Fibroblast of pulmonary artery (primary cell): ENCODE measurements around the gene TMPRSS3.

Source experiments
- DNase-seq: peaks from one replicate; pipeline ENCODE4 v3.0.0-alpha.2; 2010; ENCODE audit warnings: low read depth
- H3K4me3 ChIP-seq: replicated peaks from 2 replicates; pipeline ENCODE4 v1.5.1; 2011; ENCODE audit warnings: low read depth, mild to moderate bottlenecking, control low read depth, low read length, moderate library complexity
- CTCF ChIP-seq: IDR thresholded peaks from 2 replicates; pipeline ENCODE4 v1.5.1; 2011; ENCODE audit warnings: mild to moderate bottlenecking, control low read depth, low read length, inconsistent platforms; ENCODE audit errors: missing control alignments

TMPRSS3 gene

DNA sequence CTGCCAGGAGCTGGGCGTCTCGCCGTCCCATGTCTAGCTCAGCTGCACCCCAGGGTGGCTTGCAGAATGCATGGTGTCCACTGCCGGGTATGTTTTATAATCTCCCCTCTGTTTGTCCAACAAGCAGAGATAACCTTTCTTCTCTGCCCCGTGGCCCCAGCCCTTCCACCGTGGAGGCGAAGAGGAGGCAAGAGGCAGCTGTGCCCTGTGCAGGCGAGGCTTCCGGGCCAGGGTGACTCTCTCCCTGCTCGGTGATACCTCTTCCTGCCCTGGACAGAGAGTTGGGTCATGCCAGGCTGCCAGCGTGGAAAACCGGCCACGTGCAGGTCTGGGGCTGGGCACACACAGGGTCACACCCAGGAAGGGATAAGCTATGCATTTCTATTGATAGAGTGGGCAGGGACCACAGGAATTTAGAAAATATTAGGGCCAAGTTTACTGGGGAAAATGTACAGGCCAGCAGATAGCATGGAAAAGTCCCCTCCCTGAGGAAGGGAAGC is 44.9 kb downstream of the TMPRSS3 start, which contains the start of gene TFF2:
TFF2 (minus strand) TSS at position 68 of the 500 bp plus-strand sequence; CDS start at position 31, 37 bp downstream.
- no peak within 1 kb of the TSS for H3K4me3 ChIP-seq
- TF ChIP-seq CTCF: no peak
- no peak for DNase-seq

DNA sequence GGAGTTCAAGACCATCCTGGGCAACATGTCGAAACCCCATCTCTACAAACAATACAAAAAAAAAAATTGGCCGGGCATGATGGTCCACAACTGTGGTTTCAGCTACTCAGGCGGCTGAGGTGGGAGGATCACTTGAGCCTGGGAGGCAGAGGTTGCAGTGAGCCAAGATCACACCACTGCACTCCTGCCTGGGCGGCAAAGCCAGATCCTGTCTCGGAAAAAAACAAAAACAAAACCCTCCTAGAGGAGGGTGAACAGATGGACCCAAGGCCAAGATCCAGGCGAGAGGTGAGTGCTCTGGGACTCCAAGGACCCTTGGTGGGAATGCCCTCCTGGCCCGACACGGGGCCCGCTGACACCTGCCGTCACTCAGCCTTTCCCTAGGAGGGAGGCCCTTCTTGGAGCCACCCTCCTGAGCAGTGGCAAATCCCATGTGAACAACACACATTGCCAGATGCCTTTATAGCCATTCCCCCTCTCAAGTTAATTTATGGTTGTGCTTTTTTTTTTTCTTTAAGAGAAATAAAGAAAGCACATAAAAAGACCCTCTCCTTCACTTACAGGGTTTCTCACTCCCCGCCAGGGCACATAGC is 45.4 kb downstream of the TMPRSS3 start:
- no peak for TF ChIP-seq CTCF
- H3K4me3 ChIP-seq: no peak overlapping the region
- DNase-seq: no peak

GRCh38 chr21:42349420-42350317 is 46.2 kb downstream of the TMPRSS3 start:
- no peak for DNase-seq
- no peak overlapping the region for H3K4me3 ChIP-seq

DNA sequence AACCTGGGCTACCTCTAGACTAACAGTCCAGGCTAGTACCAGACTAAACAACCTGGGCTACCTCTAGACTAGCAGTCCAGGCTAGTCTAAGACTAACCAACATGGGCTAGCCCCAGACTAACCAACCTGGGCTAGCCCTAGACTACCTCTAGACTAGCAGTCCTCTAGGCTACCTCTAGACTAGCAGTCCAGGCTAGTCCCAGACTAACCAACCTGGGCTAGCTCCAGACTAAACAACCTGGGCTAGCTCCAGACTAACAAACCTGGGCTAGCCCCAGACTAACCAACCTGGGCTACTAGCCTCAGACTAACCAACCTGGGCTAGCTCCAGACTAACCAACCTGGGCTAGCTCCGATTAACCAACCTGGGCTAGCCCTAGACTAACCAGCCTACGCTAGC is 47.1 kb downstream of the TMPRSS3 start:
- TF ChIP-seq CTCF: no peak
- DNase-seq: no peak
- H3K4me3 ChIP-seq: no peak overlapping the region

More at GRCh38 chr21:42349420-42350317, 46.2 kb downstream of the TMPRSS3 start:
- TF ChIP-seq CTCF: no peak

GRCh38 chr21:42347601-42348327 is 48.1 kb downstream of the TMPRSS3 start:
- no peak for TF ChIP-seq CTCF
- H3K4me3 ChIP-seq: no peak overlapping the region
- DNase-seq: no peak

DNA sequence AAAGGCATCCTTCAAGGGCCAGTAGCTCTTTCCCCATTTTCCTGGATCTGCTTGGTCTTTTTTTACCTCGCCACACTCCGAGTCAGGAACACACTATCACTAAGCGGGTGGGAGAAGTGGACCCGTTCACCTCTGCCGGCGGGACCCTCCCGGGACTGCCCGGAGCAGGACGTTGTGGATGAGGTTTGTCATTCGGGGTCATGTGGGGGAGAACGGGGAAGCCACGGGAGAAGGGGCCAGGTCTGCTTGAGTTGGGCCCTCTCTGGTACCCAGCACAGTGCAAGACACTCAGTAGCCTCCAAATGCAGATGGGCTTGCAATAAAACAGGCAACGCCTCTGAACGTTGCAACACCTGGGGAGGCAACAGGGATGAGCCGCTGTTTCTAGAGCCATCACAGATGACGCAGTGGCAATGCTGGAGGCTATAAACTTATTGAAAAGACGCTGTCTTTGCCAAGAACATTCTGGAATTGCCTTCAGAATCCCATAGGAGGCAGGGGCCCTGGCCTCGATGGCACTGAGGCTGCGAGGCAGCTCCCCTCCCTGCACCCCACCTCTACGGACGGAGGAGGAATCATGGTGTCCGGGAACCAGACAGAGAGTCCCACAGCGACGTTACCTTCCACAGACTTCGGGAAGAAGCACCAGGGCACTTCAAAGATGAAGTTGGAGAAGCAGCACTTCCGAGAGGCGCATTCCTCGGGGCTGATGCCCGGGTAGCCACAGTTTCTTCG is 48.8 kb downstream of the TMPRSS3 start:
- H3K4me3 ChIP-seq: no peak overlapping the region
- no peak for TF ChIP-seq CTCF
- no peak for DNase-seq
